ENCODE measurements around the gene LENG8.

GRCh38 chr19:54492568-54492967 lies 43.6 kb downstream of the LENG8 start:
- TF ChIP-seq CTCF (IDR thresholded peaks at IDR 0.05; ENCODE audit: insufficient read depth, low read length) (no peak), SPI1 (IDR thresholded peaks at IDR 0.05; ENCODE audit: borderline replicate concordance, low read depth) (no peak)

Measured in HL-60 (cell line).